GM19238 (cell line): Measurements from ENCODE around the gene FBXO40.

Experiments
- DNase-seq: peaks from one replicate; pipeline ENCODE4 v3.0.0; 2011; ENCODE audit warnings: low spot score; ENCODE audit not compliant: insufficient read length

FBXO40 gene

GRCh38 chr3:121606106-121606505, 12.9 kb downstream of the FBXO40 start:
- DNase-seq = no peak

GRCh38 chr3:121619691-121620090, 26.5 kb downstream of the FBXO40 start:
- no peak for DNase-seq

GRCh38 chr3:121621491-121621890, 28.3 kb downstream of the FBXO40 start:
- DNase-seq = no peak

- no peak for DNase-seq
Measured at GRCh38 chr3:121624147-121624899, 31.1 kb downstream of the FBXO40 start.

GRCh38 chr3:121626495-121626894, 33.3 kb downstream of the FBXO40 start:
- DNase-seq = no peak

GRCh38 chr3:121627211-121627610, 34.0 kb downstream of the FBXO40 start:
- no peak for DNase-seq

GRCh38 chr3:121627622-121628021, 34.4 kb downstream of the FBXO40 start:
- no peak for DNase-seq

GRCh38 chr3:121629601-121630000, 36.4 kb downstream of the FBXO40 start:
- DNase-seq = no peak

- DNase-seq = no peak
Measured at GRCh38 chr3:121630355-121630754, 37.2 kb downstream of the FBXO40 start.

GRCh38 chr3:121637922-121638321, 44.7 kb downstream of the FBXO40 start:
- DNase-seq = no peak

- no peak for DNase-seq
Measured at GRCh38 chr3:121641127-121641526, 47.9 kb downstream of the FBXO40 start.

GRCh38 chr3:121642601-121643314, 49.6 kb downstream of the FBXO40 start:
- no peak for DNase-seq

- DNase-seq = no peak
Measured at GRCh38 chr3:121645054-121645453, 51.9 kb downstream of the FBXO40 start.

- DNase-seq = no peak
Measured at GRCh38 chr3:121648219-121648958, 55.2 kb downstream of the FBXO40 start.

- DNase-seq = no peak
Measured at GRCh38 chr3:121649645-121650044, 56.5 kb downstream of the FBXO40 start.

- DNase-seq = no peak
Measured at GRCh38 chr3:121651684-121652083, 58.5 kb downstream of the FBXO40 start.

- DNase-seq = no peak
Measured at GRCh38 chr3:121654493-121655385, 61.6 kb downstream of the FBXO40 start.

- no peak for DNase-seq
Measured at GRCh38 chr3:121658716-121659435, 65.7 kb downstream of the FBXO40 start.

- DNase-seq = no peak
Measured at GRCh38 chr3:121659586-121659985, 66.4 kb downstream of the FBXO40 start.

- DNase-seq = peak; percentile 52
Measured at GRCh38 chr3:121660356-121661171, 67.4 kb downstream of the FBXO40 start, which contains the start of gene HCLS1. HCLS1 (minus strand) TSS chr3:121660903; CDS start chr3:121658347, 2,556 bp downstream.
